Skeletal muscle satellite cell (primary cell): ENCODE data around the gene SFTPA1.
"Not testable (repeated sequence)": the region's sequence is repeated elsewhere in the genome, so short reads cannot be mapped to it uniquely, and the experiment has no call there.

ENCODE experiments used
- H3K27me3 ChIP-seq: 2 replicates; pipeline ENCODE4 v1.7.0; 2013; ENCODE audit warnings: low read length; ENCODE audit not compliant: control insufficient read depth, insufficient read depth
- H3K36me3 ChIP-seq: 2 replicates; pipeline ENCODE4 v1.7.0; 2013; ENCODE audit warnings: mild to moderate bottlenecking, control low read depth, low read length; ENCODE audit not compliant: insufficient read depth
- H3K4me1 ChIP-seq: 2 replicates; pipeline ENCODE4 v1.7.0; 2013; ENCODE audit warnings: low read length; ENCODE audit not compliant: control insufficient read depth, insufficient read depth
- H3K4me2 ChIP-seq: 2 replicates; pipeline ENCODE4 v1.7.0; 2013; ENCODE audit warnings: mild to moderate bottlenecking, low read length
- H3K4me3 ChIP-seq: 2 replicates; pipeline ENCODE4 v1.7.0; 2013; ENCODE audit warnings: low read length
- H3K9ac ChIP-seq: 2 replicates; pipeline ENCODE4 v1.7.0; 2013; ENCODE audit warnings: mild to moderate bottlenecking, low read depth, low read length, moderate library complexity
- H3K9me3 ChIP-seq: replicated peaks from 2 replicates; pipeline ENCODE4 v1.7.0; 2013; ENCODE audit warnings: mild to moderate bottlenecking, control low read depth, low read length

The SFTPA1 gene

GRCh38 chr10:79663287-79663686 is 52.5 kb downstream of the SFTPA1 start:
- H3K4me1 ChIP-seq, H3K4me3 ChIP-seq, H3K36me3 ChIP-seq, H3K4me2 ChIP-seq, H3K9me3 ChIP-seq, H3K27me3 ChIP-seq, H3K9ac ChIP-seq: not testable (repeated sequence)

- not testable (repeated sequence) for H3K4me3 ChIP-seq, H3K4me1 ChIP-seq, H3K9me3 ChIP-seq, H3K27me3 ChIP-seq, H3K9ac ChIP-seq, H3K36me3 ChIP-seq, H3K4me2 ChIP-seq
These were observed 53.9 kb downstream of the SFTPA1 start for GRCh38 chr10:79664686-79665085.
